Fibroblast of pulmonary artery (primary cell): ENCODE results near the gene NUDT16.

Source experiments
- DNase-seq: peaks from one replicate; pipeline ENCODE4 v3.0.0-alpha.2; 2010; ENCODE audit warnings: low read depth
- H3K4me3 ChIP-seq: replicated peaks from 2 replicates; pipeline ENCODE4 v1.5.1; 2011; ENCODE audit warnings: low read depth, mild to moderate bottlenecking, control low read depth, low read length, moderate library complexity
- CTCF ChIP-seq: IDR thresholded peaks from 2 replicates; pipeline ENCODE4 v1.5.1; 2011; ENCODE audit warnings: mild to moderate bottlenecking, control low read depth, low read length, inconsistent platforms; ENCODE audit errors: missing control alignments

The NUDT16 gene

DNA sequence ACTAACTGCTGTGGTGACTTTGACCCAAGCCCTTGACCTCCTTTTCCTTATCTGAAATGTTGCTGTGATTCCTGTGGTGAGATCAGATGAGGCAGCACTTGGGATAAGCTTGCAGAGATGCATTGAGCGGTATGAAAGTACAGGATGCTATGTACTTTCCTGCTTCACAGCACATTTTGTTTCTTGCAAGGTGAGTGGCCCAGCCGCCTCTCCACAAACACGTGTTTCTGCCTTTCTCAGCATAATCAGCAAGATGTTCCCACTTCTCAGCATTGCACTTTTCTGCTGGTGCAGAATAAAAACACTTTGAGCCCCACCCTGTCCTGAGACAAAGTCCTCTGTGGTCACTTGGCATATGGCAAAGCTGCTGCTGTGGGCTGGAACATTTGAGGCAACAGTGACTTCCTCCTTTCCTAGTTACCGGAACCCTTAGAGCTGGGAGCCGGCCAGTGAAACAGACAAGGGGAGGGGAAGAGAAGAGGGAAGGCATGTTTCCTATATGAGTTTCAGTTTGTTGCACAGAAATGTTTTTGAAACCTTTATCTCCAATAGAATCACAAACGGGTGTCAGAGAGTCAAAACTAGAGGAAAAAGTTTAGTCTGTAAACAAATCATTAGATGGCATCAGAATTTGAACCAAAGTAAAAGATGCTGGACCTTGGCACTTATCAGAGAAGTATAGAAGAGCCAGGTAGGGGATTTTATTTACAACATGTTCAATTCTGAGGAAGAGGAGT, 5.0 kb downstream of the NUDT16 start:
- peak; percentile 55 for DNase-seq
- no peak overlapping the region for H3K4me3 ChIP-seq
- TF ChIP-seq CTCF: no peak

DNA sequence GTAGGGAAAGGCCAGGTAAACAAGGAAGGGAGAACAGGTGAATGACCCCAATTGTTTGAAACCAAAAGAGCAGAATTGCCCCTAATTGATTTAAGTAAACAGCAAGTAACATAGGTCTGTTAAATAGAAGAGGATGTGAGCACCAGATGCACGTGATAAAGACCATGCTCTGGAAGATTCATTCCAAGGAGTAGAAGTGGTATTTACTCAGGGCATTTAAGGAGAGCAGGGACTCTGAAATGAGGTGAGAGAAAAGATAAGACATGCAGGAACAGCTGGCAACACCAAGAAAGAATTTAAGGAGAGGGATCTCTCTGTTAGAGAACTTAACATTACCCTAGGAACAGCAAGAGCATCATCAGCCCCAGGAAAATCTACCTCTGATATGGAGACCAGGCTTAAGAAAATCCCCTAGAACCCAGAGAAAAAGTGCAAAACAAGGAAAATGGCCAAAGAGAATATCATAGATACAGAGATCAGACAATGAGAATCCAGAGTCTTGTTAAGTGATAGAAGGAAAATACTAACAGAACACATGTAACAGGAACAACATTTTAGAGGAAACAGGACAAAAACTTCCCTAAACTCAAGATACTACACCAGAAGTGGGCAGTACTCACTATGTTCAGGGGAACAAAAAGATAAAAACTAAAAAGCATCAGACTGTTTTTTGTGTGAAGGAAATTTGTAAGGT, 6.4 kb downstream of the NUDT16 start:
- TF ChIP-seq CTCF: no peak
- DNase-seq: no peak
- no peak overlapping the region for H3K4me3 ChIP-seq

GRCh38 chr3:131388490-131388799, 6.9 kb downstream of the NUDT16 start:
- no peak for TF ChIP-seq CTCF
- DNase-seq: peak; percentile 63
- no peak overlapping the region for H3K4me3 ChIP-seq

GRCh38 chr3:131390331-131390730, 8.8 kb downstream of the NUDT16 start:
- DNase-seq: no peak
- H3K4me3 ChIP-seq: no peak overlapping the region
- TF ChIP-seq CTCF: no peak

DNA sequence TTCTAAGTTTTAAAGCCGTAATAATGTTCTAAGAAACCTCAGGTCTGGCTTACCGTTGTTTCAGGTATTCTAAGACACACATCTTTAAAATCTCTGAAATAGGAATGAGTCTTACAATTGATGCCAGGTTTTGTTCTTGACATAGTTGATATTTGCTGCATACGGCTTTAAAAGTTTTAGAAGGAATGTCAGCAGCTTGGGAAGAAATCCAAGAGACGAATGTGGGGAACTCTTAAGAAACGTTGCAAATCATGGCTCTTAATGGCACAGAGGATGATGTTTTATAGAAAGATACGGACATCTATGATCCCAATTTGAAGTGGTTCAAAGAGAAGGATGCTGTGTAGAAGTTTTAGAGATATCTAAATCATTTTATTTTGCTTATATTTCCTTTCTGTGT, 11.5 kb downstream of the NUDT16 start:
- no peak overlapping the region for H3K4me3 ChIP-seq
- TF ChIP-seq CTCF: no peak
- DNase-seq: peak; percentile 22

GRCh38 chr3:131393868-131394267, 12.3 kb downstream of the NUDT16 start:
- TF ChIP-seq CTCF: no peak
- H3K4me3 ChIP-seq: no peak overlapping the region
- DNase-seq: no peak

GRCh38 chr3:131394400-131394799, 12.8 kb downstream of the NUDT16 start:
- TF ChIP-seq CTCF: no peak
- no peak for DNase-seq
- no peak overlapping the region for H3K4me3 ChIP-seq
